Upper lobe of left lung (tissue), 4 donors: ENCODE data around the gene DCLRE1C.
A peak's percentile ranks its signal among the peaks of the same experiment; 100 is the strongest.

ENCODE experiments used
- EP300 ChIP-seq, 4 donors: sonication (generic); formaldehyde crosslinking; IDR thresholded peaks; one replicate each; pipeline ENCODE4 v1.5.1; 2017; ENCODE audit warnings: antibody characterized with exemption in 4 of 4, control low read depth in 2 of 4
- POLR2A ChIP-seq, 4 donors: fragments of 450-650 bp; IDR thresholded peaks; one replicate each; pipeline ENCODE4 v1.5.1; 2016 to 2017; ENCODE audit warnings: antibody characterized with exemption in 4 of 4, mild to moderate bottlenecking in 2 of 4
- POLR2AphosphoS5 ChIP-seq, 2 donors: sonication (generic); formaldehyde crosslinking; IDR thresholded peaks; one replicate each; pipeline ENCODE4 v1.5.1; 2017; ENCODE audit warnings: antibody characterized with exemption in 2 of 2
- TF ChIP-seq, protein P1 (sequence below), 6 experiments: fragments of 450-650 bp in 4 of 6; fragments of 200-600 bp in 2 of 6; sonication (generic) in 2 of 6; IDR thresholded peaks; one replicate each; pipeline ENCODE4 v1.5.1; 2016 to 2019; ENCODE audit warnings: antibody characterized with exemption in 6 of 6

- no peak for TF ChIP-seq POLR2A (IDR thresholded peaks at IDR 0.05)
- TF ChIP-seq, protein P1, sequence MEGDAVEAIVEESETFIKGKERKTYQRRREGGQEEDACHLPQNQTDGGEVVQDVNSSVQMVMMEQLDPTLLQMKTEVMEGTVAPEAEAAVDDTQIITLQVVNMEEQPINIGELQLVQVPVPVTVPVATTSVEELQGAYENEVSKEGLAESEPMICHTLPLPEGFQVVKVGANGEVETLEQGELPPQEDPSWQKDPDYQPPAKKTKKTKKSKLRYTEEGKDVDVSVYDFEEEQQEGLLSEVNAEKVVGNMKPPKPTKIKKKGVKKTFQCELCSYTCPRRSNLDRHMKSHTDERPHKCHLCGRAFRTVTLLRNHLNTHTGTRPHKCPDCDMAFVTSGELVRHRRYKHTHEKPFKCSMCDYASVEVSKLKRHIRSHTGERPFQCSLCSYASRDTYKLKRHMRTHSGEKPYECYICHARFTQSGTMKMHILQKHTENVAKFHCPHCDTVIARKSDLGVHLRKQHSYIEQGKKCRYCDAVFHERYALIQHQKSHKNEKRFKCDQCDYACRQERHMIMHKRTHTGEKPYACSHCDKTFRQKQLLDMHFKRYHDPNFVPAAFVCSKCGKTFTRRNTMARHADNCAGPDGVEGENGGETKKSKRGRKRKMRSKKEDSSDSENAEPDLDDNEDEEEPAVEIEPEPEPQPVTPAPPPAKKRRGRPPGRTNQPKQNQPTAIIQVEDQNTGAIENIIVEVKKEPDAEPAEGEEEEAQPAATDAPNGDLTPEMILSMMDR (IDR thresholded peaks at IDR 0.05) = peak in 5 of 6 experiments; percentile 12 to 43 (median 37)
- TF ChIP-seq EP300 (IDR thresholded peaks at IDR 0.05) = no peak
- TF ChIP-seq POLR2AphosphoS5 (IDR thresholded peaks at IDR 0.05) = no peak
Measured at GRCh38 chr10:14904316-14904732, 49.6 kb downstream of the DCLRE1C start.
